Suprapubic skin (tissue), 4 donors: ENCODE data around the gene SFI1. TPM values are rescaled to one million over a fixed set of nuclear protein-coding genes. Genes with fewer than 3 reads are reported as not detected.
"Not testable (repeated sequence)": the region's sequence is repeated elsewhere in the genome, so short reads cannot be mapped to it uniquely, and the experiment has no call there.

Experiments used
- DNase-seq, 2 donors: peaks; one replicate each; pipeline ENCODE4 v3.0.0-alpha.2; 2019; ENCODE audit warnings: low spot score in 2 of 2
- H3K27ac ChIP-seq: fragments of 200-600 bp; sonication (generic); one replicate; pipeline ENCODE4 v1.5.1; 2019
- H3K27me3 ChIP-seq: fragments of 200-600 bp; sonication (generic); one replicate; pipeline ENCODE4 v1.5.1; 2019
- H3K36me3 ChIP-seq: fragments of 200-600 bp; sonication (generic); one replicate; pipeline ENCODE4 v1.5.1; 2019
- H3K4me1 ChIP-seq: fragments of 200-600 bp; sonication (generic); one replicate; pipeline ENCODE4 v1.5.1; 2019
- H3K4me3 ChIP-seq: fragments of 200-600 bp; sonication (generic); one replicate; pipeline ENCODE4 v1.5.1; 2019; ENCODE audit warnings: mild to moderate bottlenecking
- H3K9me3 ChIP-seq: fragments of 200-600 bp; sonication (generic); one replicate; pipeline ENCODE4 v1.5.1; 2019
- EP300 ChIP-seq: sonication (generic); formaldehyde crosslinking; IDR thresholded peaks from one replicate; pipeline ENCODE4 v1.6.1; 2017; ENCODE audit warnings: antibody characterized with exemption
- POLR2A ChIP-seq, 2 donors: fragments of 450-650 bp; IDR thresholded peaks; one replicate each; pipeline ENCODE4 v1.6.1; 2017; ENCODE audit warnings: antibody characterized with exemption in 2 of 2, mild to moderate bottlenecking in 2 of 2, moderate library complexity in 2 of 2
- POLR2AphosphoS5 ChIP-seq, 3 donors: sonication (generic); formaldehyde crosslinking; IDR thresholded peaks; one replicate each; pipeline ENCODE4 v1.6.1; 2017; ENCODE audit warnings: antibody characterized with exemption in 3 of 3
- WGBS: methylation state at CpG from one replicate; pipeline ENCODE4 v1.1.5; 2018; 5-methylcytosine and 5-hydroxymethylcytosine counted together
- total RNA-seq, 4 donors: library from RNA; depleted of rRNA; stranded (reverse); fragments of >200 nt; gene quantifications; one replicate each; pipeline ENCODE4 v1.1.0, GENCODE V29; 2016
- TF ChIP-seq, protein P1 (sequence below), 2 donors: fragments of 200-600 bp in 1 of 2; fragments of 450-650 bp in 1 of 2; sonication (generic) in 1 of 2; IDR thresholded peaks; one replicate each; pipeline ENCODE4 v1.5.1; 2016 to 2019; ENCODE audit warnings: antibody characterized with exemption in 2 of 2, mild to moderate bottlenecking in 1 of 2, moderate library complexity in 1 of 2

SFI1 gene
- total RNA-seq, 4 donors from 2014 or later, result 21.2 to 128 (median 40.7) TPM

DNA sequence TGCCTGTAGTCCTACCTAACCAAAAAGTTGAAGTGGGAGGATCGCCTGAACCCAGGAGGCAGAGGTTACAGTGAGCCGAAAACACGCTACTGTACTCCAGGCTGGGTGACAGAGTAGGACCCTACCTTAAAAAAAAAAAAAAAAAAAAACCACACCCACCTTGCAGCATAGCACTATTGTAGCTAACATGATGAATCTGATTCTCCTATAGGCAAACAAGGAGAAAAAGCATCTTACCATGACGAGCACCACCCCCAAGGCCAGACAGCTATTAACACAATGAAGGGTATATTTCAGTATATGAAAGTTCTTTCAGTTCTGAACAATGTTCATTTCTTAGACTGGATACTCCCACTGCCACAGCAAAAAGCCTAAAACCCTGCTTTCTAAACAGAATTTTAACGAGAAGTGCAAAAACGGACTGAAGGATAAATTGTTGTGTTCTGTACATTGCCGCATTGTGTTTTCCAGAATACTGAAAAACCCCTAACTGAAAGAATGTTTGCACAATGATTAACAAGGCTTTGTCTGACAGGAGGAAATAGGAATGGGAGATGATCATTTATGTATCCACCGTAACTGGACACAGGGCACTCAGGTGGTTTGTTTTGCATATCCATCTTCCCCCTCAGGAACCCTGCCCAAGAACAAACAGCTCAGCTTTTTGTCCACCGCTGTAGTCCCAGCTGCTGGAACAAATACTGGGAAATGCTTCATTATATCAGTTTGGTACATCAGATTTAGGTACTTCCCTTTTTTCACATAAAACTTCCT, 156.8 kb downstream of the SFI1 start:
- peaks cover 10% of the 10 kb centered on the region for H3K4me1 ChIP-seq
- DNase-seq, result no peak
- WGBS, result 84% methylated on average over 9 of the region's 9 CpGs
- H3K36me3 ChIP-seq, result peaks cover 15% of the 10 kb centered on the region
- TF ChIP-seq POLR2A (IDR thresholded peaks at IDR 0.05) (no peak), EP300 (no peak), POLR2AphosphoS5 (IDR thresholded peaks at IDR 0.05) (no peak)
- TF ChIP-seq, protein P1, sequence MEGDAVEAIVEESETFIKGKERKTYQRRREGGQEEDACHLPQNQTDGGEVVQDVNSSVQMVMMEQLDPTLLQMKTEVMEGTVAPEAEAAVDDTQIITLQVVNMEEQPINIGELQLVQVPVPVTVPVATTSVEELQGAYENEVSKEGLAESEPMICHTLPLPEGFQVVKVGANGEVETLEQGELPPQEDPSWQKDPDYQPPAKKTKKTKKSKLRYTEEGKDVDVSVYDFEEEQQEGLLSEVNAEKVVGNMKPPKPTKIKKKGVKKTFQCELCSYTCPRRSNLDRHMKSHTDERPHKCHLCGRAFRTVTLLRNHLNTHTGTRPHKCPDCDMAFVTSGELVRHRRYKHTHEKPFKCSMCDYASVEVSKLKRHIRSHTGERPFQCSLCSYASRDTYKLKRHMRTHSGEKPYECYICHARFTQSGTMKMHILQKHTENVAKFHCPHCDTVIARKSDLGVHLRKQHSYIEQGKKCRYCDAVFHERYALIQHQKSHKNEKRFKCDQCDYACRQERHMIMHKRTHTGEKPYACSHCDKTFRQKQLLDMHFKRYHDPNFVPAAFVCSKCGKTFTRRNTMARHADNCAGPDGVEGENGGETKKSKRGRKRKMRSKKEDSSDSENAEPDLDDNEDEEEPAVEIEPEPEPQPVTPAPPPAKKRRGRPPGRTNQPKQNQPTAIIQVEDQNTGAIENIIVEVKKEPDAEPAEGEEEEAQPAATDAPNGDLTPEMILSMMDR (IDR thresholded peaks at IDR 0.05), result no peak
- H3K4me3 ChIP-seq, result no peak overlapping the region
- no peaks in the 10 kb centered on the region for H3K27me3 ChIP-seq
- H3K27ac ChIP-seq, result no peak overlapping the region
- no peaks in the 10 kb centered on the region for H3K9me3 ChIP-seq

DNA sequence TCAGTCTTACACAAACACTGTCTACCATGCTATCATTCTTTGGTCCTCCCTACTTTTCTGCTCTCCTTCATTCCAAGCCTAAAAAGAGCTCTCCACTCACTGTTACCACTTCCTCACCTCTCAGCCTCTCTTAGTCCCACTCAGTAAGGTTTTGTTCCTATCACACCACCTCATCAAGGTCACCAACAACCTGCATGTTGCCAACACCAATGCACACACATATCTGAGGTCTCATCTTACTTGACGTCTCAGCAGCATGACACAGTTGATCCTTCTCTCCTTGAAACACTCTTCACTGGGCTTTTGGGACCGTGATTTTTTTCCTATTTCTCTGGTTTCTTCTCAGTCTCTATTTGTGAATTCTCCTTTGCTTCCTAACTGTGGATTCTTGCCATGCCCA, 157.6 kb downstream of the SFI1 start:
- DNase-seq, result no peak
- Histone ChIP-seq H3K27me3 (no peaks in the 10 kb centered on the region), H3K4me3 (no peak overlapping the region), H3K4me1 (peaks cover 10% of the 10 kb centered on the region), H3K9me3 (no peaks in the 10 kb centered on the region), H3K36me3 (peaks cover 7% of the 10 kb centered on the region), H3K27ac (no peak overlapping the region)
- 88% methylated on average over 2 of the region's 2 CpGs for WGBS
- TF ChIP-seq EP300 (no peak), POLR2A (IDR thresholded peaks at IDR 0.05) (no peak), POLR2AphosphoS5 (IDR thresholded peaks at IDR 0.05) (no peak)
- TF ChIP-seq, protein P1 (IDR thresholded peaks at IDR 0.05), result no peak

DNA sequence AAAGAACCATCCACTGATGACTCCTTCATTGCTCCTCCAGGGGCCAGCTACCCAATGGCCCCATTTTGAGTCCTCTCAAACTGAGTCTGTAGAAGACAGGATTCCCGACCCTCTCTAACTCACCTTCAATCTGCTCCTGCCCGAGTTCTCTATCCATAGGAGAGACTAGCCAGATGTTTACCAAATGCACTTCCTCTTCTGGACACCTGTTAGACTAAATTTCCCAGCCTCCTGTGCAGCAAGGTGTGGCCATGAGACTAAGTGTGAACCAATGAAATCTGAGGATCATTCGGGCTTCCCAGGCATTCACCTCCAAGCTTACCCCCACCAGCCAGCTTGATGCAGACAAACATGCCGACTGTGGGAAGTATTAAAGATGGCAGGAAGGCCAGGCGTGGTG, 158.1 kb downstream of the SFI1 start:
- Histone ChIP-seq H3K27ac (no peak overlapping the region), H3K9me3 (no peaks in the 10 kb centered on the region), H3K4me1 (peaks cover 10% of the 10 kb centered on the region), H3K4me3 (no peak overlapping the region), H3K36me3 (peaks cover 4% of the 10 kb centered on the region), H3K27me3 (no peaks in the 10 kb centered on the region)
- 93% methylated on average over 5 of the region's 5 CpGs for WGBS
- TF ChIP-seq EP300, result no peak
- no peak for TF ChIP-seq POLR2A (IDR thresholded peaks at IDR 0.05)
- TF ChIP-seq POLR2AphosphoS5 (IDR thresholded peaks at IDR 0.05), result no peak
- no peak for DNase-seq

DNA sequence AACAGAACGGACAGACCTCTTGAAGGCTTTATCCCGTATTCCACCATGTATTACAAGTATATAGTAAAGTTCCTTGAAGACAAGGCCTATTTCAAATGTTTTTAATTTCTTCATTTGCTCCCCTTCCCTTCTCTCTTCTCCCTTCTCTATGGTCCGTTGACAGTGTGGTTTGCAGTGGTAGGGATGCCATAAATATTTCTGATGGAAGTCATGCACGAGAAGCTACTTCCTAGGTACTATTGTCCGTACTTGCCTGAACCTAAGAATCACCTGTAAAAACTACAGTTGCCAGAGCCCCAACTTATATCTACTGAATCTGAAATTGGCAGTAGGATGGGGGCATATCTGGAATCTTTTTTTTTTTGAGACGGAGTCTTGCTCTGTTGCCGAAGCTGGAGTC, 162.9 kb downstream of the SFI1 start:
- TF ChIP-seq, protein P1 (IDR thresholded peaks at IDR 0.05), result no peak
- TF ChIP-seq EP300 (no peak), POLR2AphosphoS5 (IDR thresholded peaks at IDR 0.05) (no peak), POLR2A (IDR thresholded peaks at IDR 0.05) (no peak)
- 67% methylated on average over 7 of the region's 7 CpGs for whole genome bisulfite sequencing
- DNase-seq, result no peak

DNA sequence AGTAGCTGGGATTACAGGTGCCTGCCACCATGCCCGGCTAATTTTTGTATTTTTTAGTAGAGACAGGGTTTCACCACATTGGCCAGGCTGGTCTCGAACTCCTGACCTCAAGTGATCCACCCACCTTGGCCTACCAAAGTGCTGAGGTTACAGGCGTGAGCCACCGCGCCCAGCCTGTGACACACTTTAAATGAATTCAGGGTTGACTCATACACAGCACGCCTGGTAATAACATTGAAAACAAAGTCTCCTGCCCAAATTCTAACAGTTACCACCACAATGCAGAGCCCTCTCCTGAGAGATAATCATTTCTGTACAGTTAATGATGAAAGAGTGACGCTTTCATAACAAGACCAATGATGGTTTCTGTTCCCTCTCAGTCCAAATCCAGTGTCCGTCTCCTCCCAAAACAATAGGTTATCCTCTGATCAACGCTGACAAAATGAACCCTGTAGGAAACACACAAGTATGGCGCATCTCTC, 164.6 kb downstream of the SFI1 start:
- H3K9me3 ChIP-seq, DNase-seq, H3K36me3 ChIP-seq, H3K27me3 ChIP-seq: not testable (repeated sequence)
- Histone ChIP-seq H3K27ac (peak overlapping the region; percentile 93), H3K4me1 (peaks cover 23% of the 10 kb centered on the region), H3K4me3 (peak overlapping the region; percentile 97)
- WGBS, result 30% methylated on average over 10 of the region's 10 CpGs

More for the DNA sequence above, 162.9 kb downstream of the SFI1 start:
- Histone ChIP-seq H3K9me3 (no peaks in the 10 kb centered on the region), H3K4me1 (peaks cover 23% of the 10 kb centered on the region), H3K36me3 (no peaks in the 10 kb centered on the region), H3K27me3 (no peaks in the 10 kb centered on the region), H3K4me3 (no peak overlapping the region), H3K27ac (no peak overlapping the region)

DNA sequence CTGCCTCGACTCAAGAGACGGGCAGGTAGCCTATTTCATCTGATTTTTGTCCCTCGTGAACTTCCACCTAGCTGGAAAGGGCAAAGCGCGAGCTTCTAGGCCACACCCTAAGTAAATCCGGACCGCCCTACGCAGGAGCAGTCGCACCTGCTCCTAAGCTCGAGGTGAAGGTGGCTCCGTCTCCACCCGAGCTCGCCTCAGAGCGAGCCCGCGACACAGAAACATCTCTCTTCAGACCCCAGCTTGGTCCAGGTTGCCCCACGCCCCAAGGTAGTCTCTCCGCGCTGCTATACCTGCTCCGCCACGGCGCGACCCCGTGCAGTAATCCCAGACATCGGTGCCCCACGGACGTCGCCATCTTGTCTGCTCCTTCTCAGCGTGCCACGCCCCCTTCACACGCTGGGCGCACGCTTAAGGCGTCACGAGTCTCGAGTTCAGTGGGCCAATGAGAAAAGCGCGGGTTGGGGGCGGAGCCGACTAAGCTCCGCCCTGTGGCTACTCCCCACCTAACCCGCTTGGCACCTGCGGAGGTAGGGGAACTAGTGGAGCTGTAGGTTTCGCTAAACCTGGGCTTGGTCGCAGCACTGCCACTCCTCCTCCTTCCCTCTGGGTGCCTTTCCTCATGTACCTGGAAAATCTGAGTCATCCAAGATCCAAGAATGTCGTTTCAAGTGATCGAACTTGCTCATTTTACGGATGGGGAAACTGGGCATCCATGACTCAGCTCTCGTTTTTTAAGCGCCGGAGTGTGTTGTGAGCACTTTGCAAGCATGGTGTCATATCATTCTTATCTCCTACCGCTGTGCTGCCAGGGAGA, 165.7 kb downstream of the SFI1 start, which contains the start of gene PISD:
Gene PISD, minus strand, starts transcription at position 365 of the 817 bp plus-strand sequence. Its CDS starts 7 bp downstream, at position 358.
- H3K9me3 ChIP-seq, result no peaks in the 10 kb centered on the region
- peaks cover 23% of the 10 kb centered on the region for H3K4me1 ChIP-seq
- DNase-seq, result peak; percentile 96
- peak within 1 kb of the TSS; percentile 97 for H3K4me3 ChIP-seq
- WGBS, result 5% methylated on average over 24 of the region's 52 CpGs
- H3K36me3 ChIP-seq, result no peaks in the 10 kb centered on the region
- H3K27me3 ChIP-seq, result no peaks in the 10 kb centered on the region
- TF ChIP-seq POLR2AphosphoS5 (IDR thresholded peaks at IDR 0.05) (peak in 2 of 3 donors; percentile 52 to 90), POLR2A (IDR thresholded peaks at IDR 0.05) (peak in 1 of 2 donors; percentile 59), EP300 (no peak)
- TF ChIP-seq, protein P1 (IDR thresholded peaks at IDR 0.05), result no peak
- peak within 1 kb of the TSS; percentile 93 for H3K27ac ChIP-seq
